GM19467 (cell line): ENCODE data around the gene DCC.

ENCODE experiments used
- ATAC-seq: cut with Tn5 transposase; IDR thresholded peaks from one replicate; pipeline ENCODE4 v1.9.1; 2021; ENCODE audit warnings: mild to moderate bottlenecking, moderate library complexity; ENCODE audit not compliant: unreplicated experiment

Gene DCC

DNA sequence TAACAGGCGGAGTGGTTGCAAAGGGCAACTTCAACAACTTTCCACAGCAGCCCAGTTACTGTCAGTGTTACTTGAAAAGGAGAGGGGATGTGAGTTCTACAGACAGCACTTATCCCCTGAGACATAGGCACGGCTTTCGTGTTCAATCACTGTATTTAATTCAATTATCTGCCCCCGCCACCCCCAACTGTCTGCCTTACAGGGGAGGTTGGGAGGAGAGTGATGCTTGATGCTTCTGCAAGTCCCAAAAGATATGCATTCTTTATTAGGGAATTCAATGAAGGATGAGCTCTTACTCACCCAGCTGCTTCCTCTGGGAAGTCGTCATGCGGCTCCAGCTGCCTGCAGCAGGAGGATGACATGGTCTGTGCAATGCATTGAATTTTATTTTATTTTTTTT, 639.9 kb downstream of the DCC start:
- ATAC-seq = no peak

DNA sequence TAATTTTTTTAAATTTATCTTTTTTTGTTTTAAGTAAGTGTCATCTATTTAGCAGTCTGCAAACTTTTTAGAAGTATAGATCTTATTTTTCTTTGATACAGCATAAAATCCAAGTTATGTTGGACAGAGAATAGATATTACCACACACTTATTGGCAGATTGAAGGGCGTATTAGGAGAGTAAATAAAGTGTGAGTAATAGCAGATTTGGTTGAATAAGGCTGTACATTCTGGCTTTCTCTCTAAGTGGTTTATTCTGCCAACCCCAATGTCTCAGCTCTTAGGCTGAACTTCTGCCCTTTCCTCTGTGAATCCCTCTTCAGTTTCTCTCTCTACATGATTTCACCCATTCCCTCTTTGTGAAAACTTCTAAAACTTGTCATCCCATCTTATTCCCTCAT, 651.2 kb downstream of the DCC start:
- ATAC-seq = no peak

DNA sequence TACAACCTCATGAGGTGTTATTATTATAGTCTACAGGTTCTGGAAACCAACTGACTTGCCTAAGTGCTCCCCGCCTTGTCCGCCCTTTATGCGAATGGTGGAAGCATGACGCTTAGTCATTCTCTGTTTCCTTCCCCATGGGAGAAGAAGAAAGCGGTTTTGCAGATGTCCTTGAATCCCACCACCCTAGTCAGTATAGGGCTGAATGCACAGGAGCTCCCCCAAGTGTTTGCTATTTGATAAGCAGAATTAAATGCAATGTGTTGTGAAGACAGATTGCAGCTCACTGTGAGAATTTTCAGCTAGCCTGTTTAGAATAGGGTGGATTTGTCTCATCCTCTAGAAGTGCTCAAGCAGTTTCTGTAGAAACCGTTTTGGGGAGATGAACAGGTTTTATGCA, 652.0 kb downstream of the DCC start:
- ATAC-seq = no peak

DNA sequence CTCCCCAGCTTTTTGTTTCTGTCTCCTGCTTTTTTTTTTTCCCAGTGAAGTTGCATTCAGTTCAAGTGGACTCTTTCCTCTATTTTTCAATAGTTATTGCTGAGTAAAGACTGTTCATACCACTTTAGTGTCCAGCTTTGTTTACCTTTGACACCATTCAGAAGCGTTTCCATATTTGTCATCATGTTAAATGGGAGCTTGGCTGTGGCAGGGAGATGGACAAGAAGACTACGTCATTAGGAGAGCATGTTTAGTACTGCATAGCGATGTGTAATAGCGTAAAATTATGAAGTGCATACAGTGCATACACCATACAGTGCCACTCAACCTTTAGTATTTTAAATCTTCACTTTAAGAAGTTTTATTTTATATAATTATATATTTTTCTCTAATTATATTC, 655.9 kb downstream of the DCC start:
- ATAC-seq = no peak

DNA sequence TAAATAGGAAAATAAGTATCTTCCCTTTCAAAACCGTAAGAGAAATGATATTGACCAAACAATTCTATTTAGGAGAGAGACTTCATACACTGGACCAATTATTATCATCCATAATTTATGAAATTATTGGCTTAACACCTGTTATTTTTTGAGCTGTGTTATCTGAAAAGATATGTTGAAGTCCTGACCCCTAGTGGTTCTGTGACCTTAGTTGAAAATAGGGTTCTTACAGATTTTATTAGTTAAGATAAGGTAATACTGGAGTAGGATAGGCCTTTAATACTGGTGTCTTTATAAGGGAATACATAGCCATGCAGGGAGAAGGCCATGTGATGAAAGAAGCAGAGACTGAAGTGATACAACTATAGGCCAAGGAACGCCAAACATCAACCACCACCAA, 659.6 kb downstream of the DCC start:
- ATAC-seq = no peak

DNA sequence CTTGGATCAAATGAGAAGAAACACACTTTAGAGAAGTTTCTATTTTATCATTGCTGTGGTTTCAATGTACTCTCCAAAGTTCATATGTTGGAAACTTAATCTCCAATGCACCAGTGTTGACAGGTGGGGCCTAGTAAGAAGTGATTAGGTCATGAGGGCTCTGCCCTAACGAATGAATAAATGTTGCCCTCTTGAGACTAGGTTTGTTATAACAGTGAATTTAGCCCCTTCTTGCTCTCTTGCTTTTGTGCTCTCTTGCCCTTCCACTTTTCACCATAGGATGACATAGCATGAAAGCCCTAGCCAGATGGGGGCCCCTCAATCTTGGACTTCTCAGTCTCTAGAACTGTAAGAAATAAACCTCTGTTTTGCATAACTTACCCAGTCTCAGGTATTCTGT, 664.8 kb downstream of the DCC start:
- no peak for ATAC-seq

DNA sequence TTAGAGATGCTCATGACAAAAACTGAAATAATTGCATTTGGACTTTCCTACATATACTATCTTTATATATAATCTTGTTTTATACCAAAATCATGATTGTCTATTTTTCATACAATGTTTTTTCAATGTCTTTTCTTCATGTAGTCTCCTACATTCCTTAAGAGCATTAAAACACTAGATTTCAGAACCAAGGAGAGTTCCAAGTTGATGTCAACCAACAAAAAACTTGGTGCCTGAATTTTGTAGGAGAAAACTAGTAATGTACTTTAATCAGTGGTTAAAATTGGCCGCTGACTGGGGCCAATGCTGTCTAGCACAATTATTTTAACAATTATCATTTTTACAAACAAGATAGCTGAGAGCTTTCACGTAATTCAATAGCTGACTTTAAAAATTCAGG, 678.8 kb downstream of the DCC start:
- ATAC-seq = no peak

DNA sequence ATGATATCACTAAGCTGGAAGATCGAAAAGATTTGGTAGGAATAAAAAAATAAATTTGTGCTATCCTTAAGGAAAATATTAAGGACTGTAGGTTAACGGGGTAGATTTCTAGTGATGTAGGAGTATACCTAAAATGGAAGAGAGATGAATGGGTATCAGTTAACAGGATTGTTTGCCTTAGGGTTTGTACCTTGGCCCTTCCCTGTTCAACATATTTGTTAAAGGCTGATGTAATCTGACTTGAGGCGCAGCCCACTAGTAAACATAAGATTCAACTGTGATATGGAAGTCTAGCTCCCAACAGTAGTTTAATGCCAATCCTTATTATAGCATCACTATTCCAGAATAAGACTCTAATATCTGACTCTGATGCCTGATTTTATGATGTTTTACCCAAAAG, 685.2 kb downstream of the DCC start:
- ATAC-seq = no peak

DNA sequence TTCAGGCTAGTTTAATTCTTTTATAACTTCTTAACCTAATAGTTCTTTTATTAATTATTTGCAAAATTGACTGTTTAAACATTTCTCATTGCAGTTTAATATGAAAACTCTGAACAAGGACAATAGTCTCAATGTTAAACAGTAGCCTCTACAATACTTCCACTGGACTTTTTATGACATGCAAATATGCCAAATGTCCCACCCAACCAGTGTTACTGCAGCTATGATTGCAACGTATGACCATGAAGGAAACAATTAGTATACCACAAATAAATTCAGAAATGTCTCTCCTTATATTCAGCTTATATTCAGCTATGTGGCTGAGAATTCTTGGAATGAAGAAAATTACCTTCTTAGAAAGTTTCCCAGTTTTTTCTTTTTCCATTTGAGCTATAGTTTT, 688.6 kb downstream of the DCC start:
- no peak for ATAC-seq

DNA sequence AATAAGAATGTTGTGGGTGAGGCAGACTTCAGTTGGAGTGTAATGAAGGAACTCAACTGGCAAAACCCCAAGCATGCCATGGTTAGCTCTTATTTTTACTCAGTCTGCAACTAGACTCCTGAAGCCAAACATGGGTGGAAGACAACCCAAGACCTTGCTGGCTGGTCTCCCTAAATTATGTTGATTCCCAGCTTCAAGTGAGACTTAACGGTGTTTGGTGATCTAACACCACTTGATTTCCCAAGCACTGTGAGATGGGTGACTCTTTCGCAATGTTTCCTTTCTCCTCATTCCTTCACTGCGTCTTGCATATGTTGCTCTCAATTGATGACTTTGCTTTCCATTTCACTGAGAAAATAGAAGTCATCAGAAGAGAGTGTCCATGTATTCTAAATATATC, 693.1 kb downstream of the DCC start:
- ATAC-seq = no peak

DNA sequence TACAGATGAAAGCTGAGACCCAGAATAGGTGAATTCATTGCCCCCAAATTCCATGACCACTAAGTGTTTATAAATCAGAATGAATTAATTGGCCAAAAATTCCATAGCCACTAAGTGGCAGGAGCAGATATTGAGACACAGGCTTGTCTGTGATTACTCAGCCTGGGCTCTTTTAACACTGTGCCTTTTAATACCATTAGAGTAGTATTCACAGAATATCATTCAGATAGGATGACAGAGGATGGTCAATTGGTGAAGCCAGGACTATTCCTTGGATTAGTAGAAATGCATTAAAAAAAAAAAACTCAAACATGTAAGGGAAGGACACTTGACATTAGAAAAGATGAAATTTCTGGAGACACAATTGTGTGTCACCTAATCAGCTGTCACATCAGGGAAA, 698.6 kb downstream of the DCC start:
- no peak for ATAC-seq

DNA sequence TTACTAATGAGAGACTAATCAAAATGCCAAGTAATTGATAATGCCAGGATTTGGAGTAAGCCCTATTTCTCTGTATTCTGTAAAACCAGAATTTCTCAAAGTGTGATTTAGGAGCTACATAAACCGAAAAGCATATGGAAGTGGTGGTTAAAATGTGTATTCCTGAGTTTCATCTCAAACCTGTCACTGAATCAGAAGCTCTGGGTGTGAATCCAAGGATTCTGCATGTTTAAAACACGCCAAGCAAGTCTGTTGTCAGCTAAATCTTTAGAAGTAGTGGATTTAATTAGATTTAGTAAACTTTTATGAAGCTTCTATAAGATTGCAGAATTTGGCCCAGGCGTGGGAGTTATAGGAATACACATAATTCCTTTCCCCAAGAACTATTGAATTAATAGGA, 700.3 kb downstream of the DCC start:
- no peak for ATAC-seq

DNA sequence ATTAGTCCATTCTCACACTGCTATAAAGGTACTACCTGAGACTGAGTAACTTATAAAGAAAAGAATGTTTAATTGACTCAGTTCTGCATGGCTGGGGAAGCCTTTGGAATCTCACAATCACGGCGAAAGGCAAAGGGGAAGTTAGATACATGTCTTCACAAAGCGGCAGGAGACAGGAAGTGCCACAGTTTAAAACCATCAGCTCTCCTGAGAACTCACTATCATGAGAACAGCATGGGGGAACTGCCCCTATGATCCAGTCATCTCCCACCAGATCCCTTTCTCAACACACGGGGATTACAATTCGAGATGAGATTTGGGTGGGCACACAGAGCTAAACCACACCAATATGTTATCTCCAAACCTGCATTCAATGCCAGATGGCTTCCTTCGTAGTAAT, 716.1 kb downstream of the DCC start:
- ATAC-seq = no peak

DNA sequence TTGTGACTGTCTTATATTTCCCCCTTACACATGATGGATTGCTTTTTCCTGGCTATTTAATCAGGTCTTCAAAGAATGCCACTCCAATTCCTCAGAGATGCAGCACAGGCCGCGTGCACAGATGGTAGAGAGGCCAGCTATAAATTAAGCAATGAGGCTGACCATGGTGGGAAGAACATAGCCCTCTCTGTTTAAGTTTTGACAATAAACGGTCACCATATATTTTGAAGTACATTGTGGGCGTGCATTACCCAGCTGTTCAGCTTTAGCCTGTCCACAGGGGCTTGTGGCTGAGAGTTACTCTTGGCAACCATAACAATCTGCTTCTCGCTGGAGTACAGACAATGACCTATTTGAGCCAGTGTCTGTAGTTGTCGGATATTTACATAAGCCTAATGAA, 730.8 kb downstream of the DCC start:
- ATAC-seq = no peak

DNA sequence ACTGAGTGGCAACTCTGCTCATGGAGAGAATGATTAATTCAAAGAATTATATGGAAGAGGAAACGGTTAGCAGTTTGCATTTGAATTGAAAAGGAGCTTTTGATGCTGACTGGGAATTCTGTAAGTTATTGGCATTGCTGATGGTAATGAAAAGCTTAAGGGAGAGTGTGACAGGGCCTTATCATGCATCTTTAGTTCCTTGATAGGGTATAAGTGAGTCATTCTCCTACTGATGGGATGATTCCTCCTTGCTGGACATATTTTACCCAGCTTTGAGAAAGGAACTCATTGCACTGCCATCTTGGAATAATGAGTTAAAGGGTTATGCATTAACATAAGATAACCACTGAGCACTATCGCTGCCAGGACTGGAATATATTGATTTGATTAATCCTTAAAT, 740.7 kb downstream of the DCC start:
- ATAC-seq = no peak

DNA sequence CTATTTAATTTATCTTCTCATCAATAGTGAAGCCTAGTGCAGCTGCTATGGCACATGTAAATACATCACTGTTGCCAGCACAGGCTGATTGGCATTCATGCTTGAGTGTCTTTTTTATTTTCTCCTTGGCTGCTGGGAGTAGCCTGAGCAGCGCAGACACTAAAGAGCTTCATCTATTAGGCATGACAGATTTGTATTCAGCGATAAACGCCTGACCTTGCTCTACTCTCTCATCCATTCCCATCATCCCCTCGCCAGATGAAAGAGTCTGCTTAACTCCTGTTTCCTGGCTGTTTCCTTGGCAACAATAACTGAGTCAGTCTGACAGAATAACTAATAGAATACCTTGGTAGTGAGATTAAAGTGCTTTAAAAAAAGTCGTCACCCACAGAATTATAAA, 753.6 kb downstream of the DCC start:
- no peak for ATAC-seq

DNA sequence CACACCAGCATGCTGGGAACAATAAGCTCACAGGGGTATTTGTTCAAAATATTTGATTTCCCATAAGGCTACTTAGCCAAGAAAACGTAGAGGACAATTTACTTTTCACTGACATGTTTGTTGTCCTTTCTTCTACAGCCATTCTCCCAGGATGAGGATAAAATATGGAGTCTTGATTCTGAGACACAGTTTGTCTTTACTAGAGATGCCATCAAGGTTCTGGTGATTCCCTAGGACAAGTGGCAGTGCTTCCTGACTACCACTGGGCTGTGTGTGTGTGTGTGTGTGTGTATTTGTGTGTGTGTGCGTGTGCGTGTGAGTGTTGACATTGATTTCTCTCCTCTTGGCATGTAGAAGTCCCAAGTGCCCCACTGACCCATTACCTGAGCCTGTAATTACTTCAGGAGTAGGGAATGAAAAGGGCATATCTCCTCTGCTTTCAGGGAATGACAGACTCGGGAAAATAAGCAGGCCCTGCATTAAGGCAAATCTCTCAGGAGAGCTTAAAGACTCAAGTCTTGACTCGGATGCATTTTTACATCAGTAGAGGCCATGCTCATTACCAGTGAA, 761.6 kb downstream of the DCC start:
- ATAC-seq = no peak

DNA sequence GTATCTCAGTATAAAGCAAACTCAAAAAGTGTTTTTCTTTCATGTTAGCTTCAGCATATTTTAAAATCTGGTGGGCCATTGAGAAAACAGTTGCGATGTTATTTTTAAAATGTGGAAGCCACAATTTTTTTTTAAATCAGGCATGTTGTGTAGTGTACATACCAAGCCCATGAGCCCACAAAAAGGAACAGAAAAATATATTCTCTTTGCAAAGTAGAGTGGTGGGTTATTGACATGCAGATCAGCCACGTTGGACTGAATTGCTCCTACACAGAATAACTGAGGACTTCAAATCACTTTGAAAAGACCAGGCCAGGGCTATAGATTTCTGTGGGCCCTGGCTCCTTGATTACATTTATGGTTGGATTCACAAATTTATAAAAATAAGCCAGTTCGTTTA, 774.4 kb downstream of the DCC start:
- no peak for ATAC-seq

DNA sequence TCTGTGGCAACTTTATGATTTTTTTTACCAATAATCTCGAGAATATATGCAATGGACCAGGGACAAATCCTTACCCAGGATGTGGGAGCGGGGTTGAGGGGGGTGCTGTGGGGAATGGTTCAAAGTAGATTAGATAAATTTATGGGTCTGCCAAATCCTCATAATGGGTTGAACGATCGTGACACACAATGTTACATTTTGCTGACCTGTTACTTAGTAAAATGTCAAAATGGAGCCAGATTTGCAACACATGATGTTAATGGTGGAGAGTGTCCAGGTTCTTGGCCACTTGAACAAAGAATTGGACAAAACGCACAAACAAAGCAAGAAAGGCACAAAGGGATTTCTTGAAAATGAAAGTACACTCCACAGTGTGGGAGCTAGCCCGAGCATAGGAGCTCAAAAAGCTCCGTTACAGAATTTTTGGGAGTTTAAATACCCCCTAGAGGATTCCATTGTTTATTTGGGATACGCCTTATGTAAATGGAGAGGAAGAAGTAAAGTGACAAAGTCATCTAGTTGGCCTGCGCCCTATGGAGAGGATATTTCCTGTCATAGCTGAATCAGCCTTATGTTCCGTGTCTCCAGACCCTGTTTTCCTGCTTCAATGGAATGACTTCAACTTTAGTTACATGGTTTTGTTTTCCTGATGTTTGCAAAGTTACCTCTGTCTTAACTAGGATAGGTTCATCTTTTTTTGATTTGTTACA, 776.0 kb downstream of the DCC start:
- ATAC-seq = no peak

DNA sequence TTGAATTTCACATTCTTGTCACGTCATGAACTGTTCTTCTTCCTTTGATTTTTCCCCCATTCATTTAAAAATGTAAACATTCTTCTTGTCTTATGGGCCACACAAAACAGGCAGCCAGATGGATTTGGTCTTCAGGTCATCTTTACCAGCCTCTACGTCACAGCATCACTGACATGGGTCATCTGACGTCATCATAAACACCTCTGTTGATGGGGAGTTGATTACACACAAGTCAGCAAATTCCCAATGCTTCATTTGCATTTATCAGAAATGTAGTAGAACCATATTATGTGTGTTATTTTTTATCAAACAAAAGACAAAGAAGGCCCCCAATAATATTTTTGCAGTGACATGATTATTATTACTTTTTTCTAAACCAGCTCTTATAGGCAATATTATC, 777.9 kb downstream of the DCC start:
- ATAC-seq = no peak

DNA sequence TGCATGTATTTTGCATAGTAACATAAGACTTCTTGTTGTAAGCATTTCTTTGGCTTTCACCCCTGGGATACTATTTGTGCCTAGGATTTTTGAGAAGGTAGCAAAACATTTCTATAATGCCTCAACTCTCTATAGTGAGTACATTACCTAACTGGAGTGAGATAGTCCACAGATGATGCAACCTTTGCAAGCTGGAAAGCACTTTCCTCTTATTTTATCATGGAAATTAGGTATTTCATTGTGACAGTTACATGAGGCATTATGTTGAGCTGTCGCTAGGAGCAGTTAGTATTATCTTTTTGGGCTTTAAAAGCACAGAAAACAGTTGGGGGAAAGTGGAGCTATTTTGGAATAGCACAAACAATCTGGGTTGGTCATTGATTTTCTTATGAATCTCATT, 786.2 kb downstream of the DCC start:
- ATAC-seq = no peak

DNA sequence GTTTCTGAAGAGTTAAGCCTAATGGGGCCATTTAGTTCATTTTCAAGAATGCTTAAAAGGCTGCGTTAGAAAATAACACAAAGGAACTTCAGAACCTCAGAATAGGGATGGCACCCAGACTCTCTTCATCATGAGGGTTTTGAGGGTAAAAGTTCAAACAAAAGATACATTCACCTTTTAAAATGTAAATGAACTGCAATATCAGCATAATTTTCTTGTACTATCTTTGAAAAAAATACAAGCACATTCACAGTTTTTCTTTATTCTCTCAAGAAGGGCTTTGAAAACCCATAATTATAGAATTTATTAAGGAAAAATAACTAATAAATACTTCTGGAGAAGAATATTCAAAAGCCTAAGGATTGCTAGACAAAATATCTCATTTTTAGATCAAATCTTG, 791.0 kb downstream of the DCC start:
- ATAC-seq = no peak

DNA sequence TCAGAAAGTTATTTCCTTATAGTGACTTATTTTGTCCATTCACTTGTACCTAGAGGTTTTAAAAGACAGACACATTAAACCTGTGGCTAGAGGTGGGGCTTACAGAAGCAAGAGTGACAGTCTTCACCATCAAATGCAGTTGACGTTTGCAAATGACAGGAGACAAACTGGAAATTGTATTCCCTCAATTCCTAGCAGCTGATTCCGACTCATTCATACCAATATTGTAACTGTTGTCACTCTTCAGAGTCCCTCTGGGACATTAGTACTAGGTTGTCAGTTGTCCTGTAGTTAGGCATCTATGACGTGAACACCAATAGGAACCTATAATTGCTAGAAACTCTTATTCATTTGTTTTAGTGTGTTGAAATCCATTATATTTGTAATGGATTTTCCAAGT, 794.7 kb downstream of the DCC start:
- no peak for ATAC-seq
